Colon (tissue), 2 donors: ENCODE results near the gene EIF4E3.

Source experiments
- FAIRE-seq: peaks from 2 replicates; lab custom pipeline; 2012; peaks lifted over from hg19 to GRCh38; lab: Jason Lieb, UNC
- donor health status: control.
- donor health status: control.

Gene EIF4E3

DNA sequence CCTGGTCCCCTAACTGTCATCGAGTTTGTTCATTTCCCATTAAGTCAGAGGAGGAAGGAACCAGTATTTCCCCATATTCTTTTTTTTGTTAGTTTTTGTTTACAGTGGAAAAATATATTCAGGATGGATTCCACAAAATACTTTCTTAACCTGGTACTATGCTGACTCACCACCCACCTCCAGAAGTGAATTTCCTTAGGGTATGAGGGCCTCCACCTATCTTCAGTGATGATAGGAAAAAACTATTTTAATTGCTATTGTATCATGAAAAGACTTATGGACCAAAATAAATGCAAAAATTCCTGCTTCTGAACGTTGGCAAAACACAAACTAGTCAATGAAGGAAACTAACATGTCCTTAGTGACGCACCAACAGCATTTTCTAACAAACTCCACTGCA is 77.5 kb downstream of the EIF4E3 start:
- FAIRE-seq: no peak

DNA sequence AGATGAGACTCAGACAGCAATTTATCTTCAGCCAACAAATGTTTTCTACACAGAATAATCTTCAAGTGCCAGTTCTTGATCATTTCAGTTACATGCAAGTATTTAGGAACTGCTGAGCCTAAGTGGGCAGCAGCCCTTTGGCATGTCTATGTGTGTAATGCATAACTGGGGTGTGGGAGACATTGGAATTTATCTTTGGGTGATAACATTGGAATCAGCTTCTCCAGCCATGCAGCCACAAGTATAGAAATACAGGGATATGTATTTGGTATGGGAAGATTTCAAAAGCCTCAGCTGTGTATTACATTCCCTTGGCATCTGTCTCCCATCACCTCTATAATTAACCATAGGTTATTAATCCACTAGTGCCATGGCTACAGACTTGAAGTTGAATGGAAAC is 78.2 kb downstream of the EIF4E3 start:
- FAIRE-seq: no peak

DNA sequence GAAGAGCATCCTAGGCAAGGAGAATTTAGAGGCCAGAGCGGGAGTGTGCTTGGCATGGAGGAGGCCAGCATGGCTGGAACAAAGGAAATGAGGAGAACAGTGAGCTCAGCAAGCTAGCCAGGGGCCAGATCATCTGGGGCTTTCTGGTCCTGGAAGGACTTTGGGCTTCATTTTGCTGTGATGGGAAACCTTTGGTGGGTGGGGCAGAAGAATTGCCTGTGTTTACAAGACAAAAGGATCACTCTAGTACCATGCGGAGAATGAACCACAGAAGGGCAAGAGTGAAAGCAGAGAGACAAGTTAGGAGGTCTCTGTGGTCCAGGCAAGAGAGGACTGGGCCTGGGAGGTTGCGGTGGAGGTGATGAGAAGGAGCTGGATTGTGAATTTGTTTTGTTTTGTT is 80.1 kb downstream of the EIF4E3 start:
- FAIRE-seq: no peak

DNA sequence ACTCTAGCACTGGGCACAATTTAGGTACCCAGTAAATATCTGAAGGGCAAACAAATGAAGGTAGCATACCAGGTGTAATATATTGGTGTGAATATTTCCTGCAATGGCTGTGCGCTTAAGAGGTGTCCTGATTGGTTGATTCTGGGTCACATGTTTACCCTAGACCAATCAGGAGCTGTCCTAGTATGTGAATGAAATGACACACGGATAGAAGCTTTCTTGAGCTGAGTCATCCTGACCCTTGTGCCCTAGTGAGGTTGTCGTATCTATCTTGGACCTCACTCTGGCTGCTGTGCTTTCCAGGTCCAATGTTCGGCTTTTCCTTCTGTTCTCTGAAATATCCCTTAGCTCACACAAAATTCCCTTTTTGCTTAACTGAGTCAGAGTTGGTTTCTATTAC is 83.5 kb downstream of the EIF4E3 start:
- FAIRE-seq: no peak

DNA sequence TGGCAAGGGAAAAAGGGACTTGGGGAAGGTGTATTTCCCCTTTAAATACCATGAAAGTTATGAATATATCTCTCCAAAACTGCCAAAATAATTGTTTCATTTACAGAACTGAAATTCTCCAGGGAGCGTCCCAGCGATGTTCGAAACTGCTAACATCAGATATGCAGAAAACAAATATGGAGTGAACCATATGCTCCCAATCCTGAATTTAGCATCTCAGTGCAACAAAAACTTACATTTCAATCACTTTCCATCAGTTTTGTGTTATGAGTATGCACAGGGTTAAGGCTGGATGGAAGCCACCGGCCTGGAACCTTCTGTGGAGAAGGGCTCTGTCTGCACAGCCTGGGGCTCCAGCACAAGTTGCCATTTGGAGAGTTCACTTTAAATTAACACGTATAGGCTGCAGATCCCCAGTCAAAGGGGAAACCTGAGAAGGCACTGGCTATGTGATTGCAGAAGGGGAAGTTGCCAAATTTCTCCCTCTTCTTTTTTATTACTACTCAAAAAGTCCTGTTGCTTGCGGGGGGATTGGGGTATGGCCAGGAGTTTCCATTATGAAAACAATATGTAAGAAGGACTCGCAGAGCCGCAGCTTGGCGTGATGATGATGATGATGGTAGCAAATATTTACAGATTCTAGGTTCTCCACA is 84.7 kb downstream of the EIF4E3 start:
- FAIRE-seq: no peak

DNA sequence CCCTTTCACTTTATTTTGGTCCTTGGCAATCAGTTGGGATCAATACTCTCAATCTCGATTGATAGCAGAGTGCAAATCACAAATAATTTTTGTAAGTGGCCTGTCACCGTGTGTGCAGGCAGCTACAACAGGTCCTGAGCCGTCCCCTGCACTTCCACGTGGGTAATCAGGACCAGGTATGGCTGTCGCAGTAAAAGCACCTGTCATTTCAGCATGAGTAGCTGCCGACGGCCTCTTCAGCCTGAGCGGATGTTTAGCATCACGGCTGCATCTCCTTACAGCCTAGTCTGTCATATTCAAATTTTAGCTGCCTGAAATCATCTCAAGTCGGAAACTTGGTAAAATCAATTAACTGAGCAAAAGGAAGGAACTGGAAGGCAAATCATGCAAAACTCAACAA is 88.7 kb downstream of the EIF4E3 start:
- no peak for FAIRE-seq

DNA sequence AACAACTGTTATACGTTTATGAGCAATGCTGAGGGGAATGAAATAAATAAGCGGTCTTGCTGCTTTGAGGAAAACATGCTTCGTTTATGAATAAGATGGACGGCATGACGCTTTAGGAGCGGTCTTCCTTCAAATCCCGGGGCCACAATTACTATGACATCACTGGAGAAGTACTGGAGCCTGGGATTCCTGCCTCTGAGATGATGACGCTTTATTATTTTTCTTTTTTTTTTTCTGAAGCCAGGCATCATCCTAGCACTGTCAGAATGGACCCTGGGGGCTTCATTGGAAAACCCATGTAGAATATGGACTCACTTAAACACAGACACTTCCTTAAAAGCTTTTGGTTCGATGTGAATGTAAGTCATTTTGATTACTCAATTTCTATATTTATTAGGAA is 89.2 kb downstream of the EIF4E3 start:
- FAIRE-seq: no peak

DNA sequence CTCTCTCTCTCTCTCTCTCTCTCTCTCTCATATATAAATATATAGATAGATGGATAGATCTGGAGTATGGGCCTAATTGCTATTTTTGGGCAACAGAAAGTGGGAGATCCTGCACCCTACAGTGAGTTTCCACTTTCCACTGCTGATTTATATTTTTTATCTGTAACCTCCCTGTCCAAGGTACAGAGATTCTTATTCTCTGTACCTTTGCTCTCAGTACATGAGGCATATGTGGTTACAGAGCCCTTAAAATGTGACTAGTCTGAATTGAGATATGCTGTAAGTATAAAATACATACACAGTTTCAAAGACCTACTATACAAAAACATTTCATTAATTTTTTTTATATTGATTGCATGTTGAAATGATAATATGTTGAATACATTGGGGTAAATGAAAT is 90.5 kb downstream of the EIF4E3 start:
- no peak for FAIRE-seq

DNA sequence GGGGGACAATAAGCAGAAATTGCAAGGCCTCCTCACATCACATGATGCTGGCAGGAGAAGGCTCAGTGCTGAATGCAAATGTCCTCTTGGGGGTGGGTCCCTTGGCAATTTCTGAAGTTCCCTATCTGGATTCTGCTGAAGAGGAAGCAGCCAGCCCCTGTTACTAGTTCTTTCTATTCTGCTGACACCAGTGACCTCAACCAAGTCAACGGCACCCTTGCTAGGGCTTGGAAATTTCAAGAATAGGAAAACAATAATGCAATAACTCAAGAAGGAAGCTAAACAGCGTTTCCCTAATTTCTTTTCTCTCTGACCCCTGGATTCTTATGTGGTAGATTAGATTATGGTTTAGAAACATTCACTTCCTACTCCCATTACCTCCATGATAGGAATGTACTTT is 95.5 kb downstream of the EIF4E3 start:
- no peak for FAIRE-seq

DNA sequence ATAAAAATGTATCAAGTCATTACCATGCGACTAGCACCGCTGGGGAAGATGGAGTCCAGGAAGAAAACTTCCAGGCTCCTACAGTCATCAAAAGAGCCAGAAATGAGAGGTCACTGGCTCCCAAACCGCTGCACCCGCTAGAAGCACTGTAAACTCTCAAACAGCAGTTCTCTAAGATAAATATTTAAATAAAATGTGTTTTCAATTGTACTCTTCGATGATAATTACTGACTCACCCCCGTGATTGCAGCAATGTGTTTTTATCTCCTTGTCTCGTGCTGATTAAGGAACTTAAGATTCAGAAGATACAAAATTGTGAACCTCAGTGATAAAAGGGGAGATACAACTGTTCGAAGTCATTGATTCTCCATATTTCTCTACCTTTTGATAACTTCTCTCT is 95.9 kb downstream of the EIF4E3 start:
- FAIRE-seq: no peak

DNA sequence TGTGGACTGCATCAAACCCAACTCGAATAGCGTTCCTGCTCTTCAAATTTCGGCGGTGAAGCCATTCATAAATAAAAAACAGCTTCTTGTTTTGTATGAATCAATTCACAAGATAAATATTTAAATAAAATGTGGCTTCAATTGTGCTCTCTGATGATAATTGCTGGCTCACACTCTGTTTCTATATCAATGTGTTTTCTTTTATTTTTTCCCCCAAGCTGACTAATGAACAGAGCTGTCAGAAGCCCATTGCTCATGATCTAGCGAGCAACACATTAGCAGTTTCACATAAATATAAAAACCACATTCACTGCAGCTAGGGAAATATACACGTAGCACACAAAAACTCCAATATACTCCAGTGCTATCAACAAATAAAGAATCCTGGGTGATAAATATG is 96.7 kb downstream of the EIF4E3 start:
- no peak for FAIRE-seq

DNA sequence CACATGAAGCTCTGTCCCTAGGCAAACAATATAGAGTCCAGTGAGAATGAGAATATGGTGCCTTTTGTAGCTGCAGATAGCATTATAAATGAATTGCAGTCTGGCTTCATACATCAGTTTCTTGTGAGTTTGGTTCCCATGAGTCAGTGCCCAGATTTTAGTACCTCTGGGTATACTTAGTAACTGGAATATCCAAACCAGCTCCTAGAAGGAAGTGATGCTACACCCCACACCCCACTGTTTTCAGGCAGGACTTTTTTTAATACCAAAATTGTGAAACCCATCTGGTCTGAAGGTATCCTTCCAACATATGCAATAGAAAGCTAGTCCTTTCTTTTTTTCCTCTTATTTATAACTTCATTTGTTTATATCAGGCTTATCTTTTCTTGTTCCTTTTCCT is 99.5 kb downstream of the EIF4E3 start:
- no peak for FAIRE-seq
